Gastroesophageal sphincter (tissue), 3 donors: ENCODE results near the gene SPDYE2.
"Not testable (repeated sequence)": the region's sequence is repeated elsewhere in the genome, so short reads cannot be mapped to it uniquely, and the experiment has no call there.

Experiments
- EP300 ChIP-seq: sonication (generic); formaldehyde crosslinking; IDR thresholded peaks from one replicate; pipeline ENCODE4 v1.6.1; 2017; ENCODE audit warnings: antibody characterized with exemption, mild to moderate bottlenecking
- POLR2A ChIP-seq, 2 donors: fragments of 450-650 bp; IDR thresholded peaks; one replicate each; pipeline ENCODE4 v1.6.1; 2017; ENCODE audit warnings: antibody characterized with exemption in 2 of 2, mild to moderate bottlenecking in 2 of 2, moderate library complexity in 1 of 2
- POLR2AphosphoS5 ChIP-seq: sonication (generic); formaldehyde crosslinking; IDR thresholded peaks from one replicate; pipeline ENCODE4 v1.6.1; 2017; ENCODE audit warnings: antibody characterized with exemption
- TF ChIP-seq, protein P1 (sequence below), 4 experiments: fragments of 200-600 bp in 2 of 4; fragments of 450-650 bp in 2 of 4; sonication (generic) in 1 of 4; IDR thresholded peaks; one replicate each; pipeline ENCODE4 v1.5.1; 2017 to 2019; ENCODE audit warnings: antibody characterized with exemption in 4 of 4, mild to moderate bottlenecking in 2 of 4, moderate library complexity in 2 of 4

DNA sequence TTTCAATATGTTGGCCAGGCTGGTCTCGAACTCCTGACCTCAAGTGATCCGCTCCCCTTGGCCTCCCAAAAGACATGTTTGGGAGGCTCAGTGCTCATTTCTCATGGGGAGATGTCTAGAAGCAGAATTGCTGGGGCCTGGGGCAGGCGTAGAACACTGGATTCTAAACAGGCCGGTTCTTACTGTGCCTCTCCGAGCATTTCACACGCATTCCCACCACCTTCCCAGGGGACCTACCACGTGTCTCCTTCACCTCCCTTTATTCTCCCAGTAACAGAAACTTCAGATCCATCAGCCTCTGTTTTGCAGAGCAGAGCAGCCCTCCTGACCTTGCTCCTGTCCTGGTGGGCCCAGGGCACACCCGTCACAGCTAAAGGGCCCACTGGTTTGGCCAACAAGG is 23.8 kb upstream of the SPDYE2 start:
- TF ChIP-seq, protein P1, sequence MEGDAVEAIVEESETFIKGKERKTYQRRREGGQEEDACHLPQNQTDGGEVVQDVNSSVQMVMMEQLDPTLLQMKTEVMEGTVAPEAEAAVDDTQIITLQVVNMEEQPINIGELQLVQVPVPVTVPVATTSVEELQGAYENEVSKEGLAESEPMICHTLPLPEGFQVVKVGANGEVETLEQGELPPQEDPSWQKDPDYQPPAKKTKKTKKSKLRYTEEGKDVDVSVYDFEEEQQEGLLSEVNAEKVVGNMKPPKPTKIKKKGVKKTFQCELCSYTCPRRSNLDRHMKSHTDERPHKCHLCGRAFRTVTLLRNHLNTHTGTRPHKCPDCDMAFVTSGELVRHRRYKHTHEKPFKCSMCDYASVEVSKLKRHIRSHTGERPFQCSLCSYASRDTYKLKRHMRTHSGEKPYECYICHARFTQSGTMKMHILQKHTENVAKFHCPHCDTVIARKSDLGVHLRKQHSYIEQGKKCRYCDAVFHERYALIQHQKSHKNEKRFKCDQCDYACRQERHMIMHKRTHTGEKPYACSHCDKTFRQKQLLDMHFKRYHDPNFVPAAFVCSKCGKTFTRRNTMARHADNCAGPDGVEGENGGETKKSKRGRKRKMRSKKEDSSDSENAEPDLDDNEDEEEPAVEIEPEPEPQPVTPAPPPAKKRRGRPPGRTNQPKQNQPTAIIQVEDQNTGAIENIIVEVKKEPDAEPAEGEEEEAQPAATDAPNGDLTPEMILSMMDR (IDR thresholded peaks at IDR 0.05) = not testable (repeated sequence)
- not testable (repeated sequence) for TF ChIP-seq EP300; POLR2A (IDR thresholded peaks at IDR 0.05); POLR2AphosphoS5
